NCI-H2171 treated with DMSO at 0.1 percent for 48 hours (cell line): ENCODE results near the gene PHLPP1.

ENCODE experiments used
- DNase-seq: peaks from one replicate; lab custom pipeline; 2025; lab: John Stamatoyannopoulos, UW

Gene PHLPP1

GRCh38 chr18:62847081-62847480, 131.7 kb downstream of the PHLPP1 start:
- DNase-seq, result no peak

- no peak for DNase-seq
These were observed 133.6 kb downstream of the PHLPP1 start for GRCh38 chr18:62848946-62849345.

GRCh38 chr18:62850619-62851306, 135.4 kb downstream of the PHLPP1 start:
- no peak for DNase-seq

GRCh38 chr18:62852851-62853250, 137.5 kb downstream of the PHLPP1 start:
- no peak for DNase-seq

GRCh38 chr18:62856294-62856693, 141.0 kb downstream of the PHLPP1 start:
- no peak for DNase-seq

- no peak for DNase-seq
These were observed 142.1 kb downstream of the PHLPP1 start for GRCh38 chr18:62857263-62857976.

GRCh38 chr18:62860062-62860461, 144.7 kb downstream of the PHLPP1 start:
- DNase-seq, result no peak

GRCh38 chr18:62862466-62862865, 147.1 kb downstream of the PHLPP1 start:
- no peak for DNase-seq

- no peak for DNase-seq
These were observed 148.2 kb downstream of the PHLPP1 start for GRCh38 chr18:62863579-62864001.

- no peak for DNase-seq
These were observed 150.2 kb downstream of the PHLPP1 start for GRCh38 chr18:62865498-62865897.

GRCh38 chr18:62867534-62867933, 152.2 kb downstream of the PHLPP1 start:
- DNase-seq, result no peak

- no peak for DNase-seq
These were observed 153.3 kb downstream of the PHLPP1 start for GRCh38 chr18:62868645-62869044.

- DNase-seq, result no peak
These were observed 155.3 kb downstream of the PHLPP1 start for GRCh38 chr18:62870643-62871042.

GRCh38 chr18:62875323-62875722, 160.0 kb downstream of the PHLPP1 start:
- DNase-seq, result no peak

- no peak for DNase-seq
These were observed 160.8 kb downstream of the PHLPP1 start for GRCh38 chr18:62876111-62876510.

- DNase-seq, result no peak
These were observed 161.5 kb downstream of the PHLPP1 start for GRCh38 chr18:62876828-62877227.

GRCh38 chr18:62877411-62878221, 162.3 kb downstream of the PHLPP1 start:
- no peak for DNase-seq

GRCh38 chr18:62878305-62878704, 163.0 kb downstream of the PHLPP1 start:
- no peak for DNase-seq

GRCh38 chr18:62880034-62880433, 164.7 kb downstream of the PHLPP1 start:
- no peak for DNase-seq

- no peak for DNase-seq
These were observed 165.5 kb downstream of the PHLPP1 start for GRCh38 chr18:62880673-62881364.

GRCh38 chr18:62881509-62882016, 166.2 kb downstream of the PHLPP1 start:
- peak; percentile 25 for DNase-seq
